T-cell (primary cell): ENCODE data around the gene SLC7A5. TPM values are rescaled to one million over a fixed set of nuclear protein-coding genes. Genes with fewer than 3 reads are reported as not detected.

Source experiments
- ATAC-seq, 4 experiments: fragments of 200-7000 bp in 3 of 4; fragments of 150-1000 bp in 1 of 4; cut with Tn5 transposase; replicated peaks in 1 of 4; 1 replicate in 3 of 4; 2 replicates in 1 of 4; pipeline ENCODE4 v1.10.0; 2021; ENCODE audit warnings: moderate library complexity in 3 of 4, mild to moderate bottlenecking in 2 of 4, moderate number of reproducible peaks in 1 of 4
- CTCF ChIA-PET, 2 donors: fragments of 300-600 bp; sonication (Branson Sonifier 250); formaldehyde crosslinking; loops; one replicate each; lab custom pipeline; 2022; ENCODE audit warnings: antibody characterized with exemption in 2 of 2; lab: Charles Lee
- POLR2A ChIA-PET, 2 donors: fragments of 300-600 bp; sonication (Branson Sonifier 250); formaldehyde crosslinking; loops; one replicate each; lab custom pipeline; 2022; ENCODE audit warnings: antibody characterized with exemption in 2 of 2; lab: Charles Lee
- DNase-seq, 35 experiments: peaks; one replicate each; pipeline versions ENCODE4 v3.0.0 to v3.0.0-alpha.2; 2013 to 2023
- H3K27ac ChIP-seq: one replicate; pipeline ENCODE4 v1.5.1; 2013; ENCODE audit warnings: low read length
- H3K27me3 ChIP-seq, 2 experiments: replicated peaks in 1 of 2; 1 replicate in 1 of 2; 2 replicates in 1 of 2; pipeline versions ENCODE4 v1.6.1 to v1.7.0; 2013; ENCODE audit warnings: low read length in 1 of 2, mixed read lengths in 1 of 2; ENCODE audit not compliant: control insufficient read depth in 2 of 2, insufficient read depth in 2 of 2; ENCODE audit errors: extremely low read depth in 1 of 2
- H3K36me3 ChIP-seq, 2 donors: 1 replicate in 1 of 2; 2 replicates in 1 of 2; pipeline versions ENCODE4 v1.6.1 to v1.7.0; 2013; ENCODE audit warnings: low read length in 1 of 2; ENCODE audit not compliant: control insufficient read depth in 2 of 2, insufficient read depth in 1 of 2; ENCODE audit errors: extremely low read depth in 1 of 2
- H3K4me1 ChIP-seq, 2 experiments: 1 replicate in 1 of 2; 2 replicates in 1 of 2; pipeline versions ENCODE4 v1.6.1 to v1.7.0; 2013; ENCODE audit warnings: low read length in 2 of 2, mixed read lengths in 1 of 2; ENCODE audit not compliant: insufficient read depth in 2 of 2, control insufficient read depth in 1 of 2; ENCODE audit errors: extremely low read depth in 1 of 2
- H3K4me3 ChIP-seq, 2 donors: 1 replicate in 1 of 2; 2 replicates in 1 of 2; pipeline versions ENCODE4 v1.5.1 to v1.7.0; 2013; ENCODE audit warnings: mild to moderate bottlenecking in 2 of 2, low read length in 1 of 2, moderate library complexity in 1 of 2; ENCODE audit not compliant: control insufficient read depth in 1 of 2; ENCODE audit errors: extremely low read depth in 1 of 2
- H3K9me3 ChIP-seq: 2 replicates; pipeline ENCODE4 v1.7.0; 2013
- H3K27ac Mint-ChIP-seq, 2 donors: one replicate each; pipeline ENCODE4 v1.8.0; 2020 to 2021; ENCODE audit warnings: mild to moderate bottlenecking in 2 of 2, mixed read lengths in 2 of 2
- H3K27me3 Mint-ChIP-seq, 2 donors: one replicate each; pipeline ENCODE4 v1.8.0; 2021 to 2022; ENCODE audit warnings: mixed read lengths in 2 of 2
- H3K36me3 Mint-ChIP-seq: one replicate; pipeline ENCODE4 v1.8.0; 2021; ENCODE audit warnings: mixed read lengths
- H3K4me1 Mint-ChIP-seq, 3 donors: one replicate each; pipeline ENCODE4 v1.8.0; 2020 to 2022; ENCODE audit warnings: mixed read lengths in 3 of 3, mild to moderate bottlenecking in 1 of 3
- H3K4me3 Mint-ChIP-seq, 3 donors: one replicate each; pipeline ENCODE4 v1.8.0; 2020 to 2022; ENCODE audit warnings: mild to moderate bottlenecking in 3 of 3, mixed read lengths in 3 of 3, moderate library complexity in 3 of 3
- H3K9me3 Mint-ChIP-seq, 3 donors: one replicate each; pipeline ENCODE4 v1.8.0; 2020 to 2022; ENCODE audit warnings: mixed read lengths in 3 of 3
- WGBS: methylation state at CpG from one replicate; pipeline ENCODE4 v1.1.5; 2013; ENCODE audit warnings: missing lambda C conversion rate; ENCODE audit not compliant: insufficient coverage; 5-methylcytosine and 5-hydroxymethylcytosine counted together
- total RNA-seq, 35 experiments: library from RNA in 6 of 35; stranded (reverse) in 6 of 35; fragments of 120-200 nt in 1 of 35; gene quantifications; one replicate each; pipeline versions ENCODE4 v1.2.1 to v1.2.4 and lab custom pipeline; 2013 to 2026

SLC7A5 gene
- total RNA-seq, 5 donors from 2014 or later (not counting 1 experiment from before 2014, with no cell fraction given): 37.9 to 81.6 (median 40.0) TPM

GRCh38 chr16:87802670-87803069 lies 66.6 kb downstream of the SLC7A5 start:
- DNase-seq: no peak
- peaks cover 0 to 4% of the 10 kb centered on the region in 2 experiments for H3K27me3 ChIP-seq
- peaks cover 12 to 13% (median 12%) of the 10 kb centered on the region in 3 donors for H3K4me1 Mint-ChIP-seq
- ChIA-PET CTCF (no interaction called here), POLR2A (interaction anchor here in 1 of 2 donors (0.6 kb wide), 1 partner anchor 46 kb away, joined by 4 read pairs; no protein-coding TSS in a partner anchor)
- no peak overlapping the region for H3K27ac Mint-ChIP-seq
- H3K36me3 Mint-ChIP-seq: peaks cover 2% of the 10 kb centered on the region
- no peak for ATAC-seq
- H3K4me1 ChIP-seq: peaks cover 7 to 18% of the 10 kb centered on the region in 2 experiments
- WGBS: 67% methylated on average over 2 of the region's 8 CpGs
- no peaks in the 10 kb centered on the region for H3K9me3 Mint-ChIP-seq
- H3K36me3 ChIP-seq: no peaks in the 10 kb centered on the region
- no peaks in the 10 kb centered on the region for H3K9me3 ChIP-seq
- no peak overlapping the region for H3K4me3 ChIP-seq
- no peak overlapping the region for H3K4me3 Mint-ChIP-seq
- H3K27me3 Mint-ChIP-seq: peaks cover 0 to 2% of the 10 kb centered on the region in 2 donors
- H3K27ac ChIP-seq: no peak overlapping the region

GRCh38 chr16:87801679-87802259 lies 67.5 kb downstream of the SLC7A5 start:
- WGBS: 81% methylated on average over 14 of the region's 16 CpGs

GRCh38 chr16:87800497-87800896 lies 68.8 kb downstream of the SLC7A5 start:
- H3K36me3 ChIP-seq: no peaks in the 10 kb centered on the region
- no peak overlapping the region for H3K27ac Mint-ChIP-seq
- H3K4me3 ChIP-seq: no peak overlapping the region
- H3K9me3 Mint-ChIP-seq: no peaks in the 10 kb centered on the region
- no peaks in the 10 kb centered on the region for H3K27me3 ChIP-seq
- DNase-seq (no peak), ATAC-seq (no peak)
- no peak overlapping the region for H3K27ac ChIP-seq
- CTCF ChIA-PET: no interaction called here
- H3K4me1 ChIP-seq: no peaks in the 10 kb centered on the region
- no peaks in the 10 kb centered on the region for H3K9me3 ChIP-seq
- no peaks in the 10 kb centered on the region for H3K36me3 Mint-ChIP-seq
- POLR2A ChIA-PET: no interaction called here
- H3K4me1 Mint-ChIP-seq: no peaks in the 10 kb centered on the region
- 81% methylated on average over 6 of the region's 6 CpGs for WGBS
- no peaks in the 10 kb centered on the region for H3K27me3 Mint-ChIP-seq
- no peak overlapping the region for H3K4me3 Mint-ChIP-seq

More at GRCh38 chr16:87801679-87802259, 67.5 kb downstream of the SLC7A5 start:
- ATAC-seq (no peak), DNase-seq (no peak)
- Histone ChIP-seq H3K27me3 (peaks cover 0 to 4% of the 10 kb centered on the region in 2 experiments), H3K27ac (no peak overlapping the region), H3K36me3 (no peaks in the 10 kb centered on the region), H3K4me3 (no peak overlapping the region), H3K4me1 (peaks cover 3 to 11% of the 10 kb centered on the region in 2 experiments), H3K9me3 (no peaks in the 10 kb centered on the region)
- peaks cover 7 to 10% (median 8%) of the 10 kb centered on the region in 3 donors for H3K4me1 Mint-ChIP-seq
- ChIA-PET POLR2A (no interaction called here), CTCF (no interaction called here)
- H3K27ac Mint-ChIP-seq: no peak overlapping the region
- H3K36me3 Mint-ChIP-seq: peaks cover 2% of the 10 kb centered on the region
- H3K27me3 Mint-ChIP-seq: peaks cover 0 to 2% of the 10 kb centered on the region in 2 donors
- no peaks in the 10 kb centered on the region for H3K9me3 Mint-ChIP-seq
- H3K4me3 Mint-ChIP-seq: no peak overlapping the region

GRCh38 chr16:87795336-87795735 lies 74.0 kb downstream of the SLC7A5 start:
- no peak overlapping the region for H3K27ac ChIP-seq
- no peaks in the 10 kb centered on the region for H3K9me3 ChIP-seq
- ChIA-PET POLR2A (no interaction called here), CTCF (no interaction called here)
- Mint-ChIP-seq H3K9me3 (no peaks in the 10 kb centered on the region), H3K27ac (no peak overlapping the region), H3K4me1 (no peaks in the 10 kb centered on the region), H3K4me3 (no peak overlapping the region), H3K27me3 (no peaks in the 10 kb centered on the region), H3K36me3 (no peaks in the 10 kb centered on the region)
- no peaks in the 10 kb centered on the region for H3K4me1 ChIP-seq
- ATAC-seq (no peak), DNase-seq (no peak)
- WGBS: 94% methylated on average over 8 of the region's 12 CpGs
- H3K27me3 ChIP-seq: no peaks in the 10 kb centered on the region
- no peak overlapping the region for H3K4me3 ChIP-seq
- H3K36me3 ChIP-seq: no peaks in the 10 kb centered on the region

GRCh38 chr16:87794485-87795078 lies 74.7 kb downstream of the SLC7A5 start:
- 85% methylated on average over 6 of the region's 14 CpGs for WGBS
- Histone ChIP-seq H3K27me3 (no peaks in the 10 kb centered on the region), H3K9me3 (no peaks in the 10 kb centered on the region), H3K4me1 (no peaks in the 10 kb centered on the region), H3K36me3 (no peaks in the 10 kb centered on the region), H3K4me3 (no peak overlapping the region), H3K27ac (no peak overlapping the region)
- H3K9me3 Mint-ChIP-seq: no peaks in the 10 kb centered on the region
- ChIA-PET POLR2A (interaction anchor here in 1 of 2 donors (0.6 kb wide), 1 partner anchor 38 kb away, joined by 7 read pairs; no protein-coding TSS in a partner anchor), CTCF (interaction anchor here in 1 of 2 donors (0.7 kb wide), 1 partner anchor 24 kb away, joined by 5 read pairs; no protein-coding TSS in a partner anchor)
- H3K27me3 Mint-ChIP-seq: no peaks in the 10 kb centered on the region
- H3K4me3 Mint-ChIP-seq: no peak overlapping the region
- H3K4me1 Mint-ChIP-seq: no peaks in the 10 kb centered on the region
- no peaks in the 10 kb centered on the region for H3K36me3 Mint-ChIP-seq
- DNase-seq: no peak
- no peak for ATAC-seq
- H3K27ac Mint-ChIP-seq: no peak overlapping the region

GRCh38 chr16:87792205-87792565 lies 77.1 kb downstream of the SLC7A5 start:
- H3K27ac Mint-ChIP-seq: no peak overlapping the region
- Histone ChIP-seq H3K36me3 (no peaks in the 10 kb centered on the region), H3K27me3 (no peaks in the 10 kb centered on the region), H3K4me3 (no peak overlapping the region), H3K27ac (no peak overlapping the region), H3K9me3 (no peaks in the 10 kb centered on the region), H3K4me1 (no peaks in the 10 kb centered on the region)
- ChIA-PET POLR2A (no interaction called here), CTCF (interaction anchor here in 1 of 2 donors (1.6 kb wide), 1 partner anchor 13 kb away, joined by 4 read pairs; no protein-coding TSS in a partner anchor)
- 86% methylated on average over 7 of the region's 7 CpGs for WGBS
- no peak for DNase-seq
- H3K27me3 Mint-ChIP-seq: no peaks in the 10 kb centered on the region
- no peak overlapping the region for H3K4me3 Mint-ChIP-seq
- no peaks in the 10 kb centered on the region for H3K36me3 Mint-ChIP-seq
- H3K4me1 Mint-ChIP-seq: no peaks in the 10 kb centered on the region
- no peak for ATAC-seq
- H3K9me3 Mint-ChIP-seq: no peaks in the 10 kb centered on the region
